ENCODE results near the gene ATP11B. TPM values are rescaled to one million over a fixed set of nuclear protein-coding genes. Genes with fewer than 3 reads are reported as not detected.

ATP11B gene
- total and polyA plus RNA-seq, 10 of the 15 experiments (the other 5 are each of a cell fraction or from before 2014, with no cell fraction given): 10.3 to 66.9 (median 36.7) TPM

- DNase-seq (ENCODE audit: low read depth, low spot score): no peak
- Histone ChIP-seq H3K4me2 (ENCODE audit: control insufficient read depth, insufficient read depth) (no peak overlapping the region), H3K27me3 (replicated peaks in 1 of 2; ENCODE audit: control insufficient read depth in 2 of 2, insufficient read depth in 2 of 2, low read length in 1 of 2) (no peaks in the 10 kb centered on the region; a peak in 2 of 4 replicates), H4K20me1 (ENCODE audit: control insufficient read depth, insufficient read depth) (no peaks in the 10 kb centered on the region), H2AFZ (ENCODE audit: control insufficient read depth, low read depth, low read length) (no peak overlapping the region), H3K4me3 (no peak overlapping the region), H3K9me3 (replicated peaks; ENCODE audit: control insufficient read depth, insufficient read depth, low read length) (peaks cover 5% of the 10 kb centered on the region; the same call in 1 of the 3 replicates), H3K4me1 (ENCODE audit: control insufficient read depth, insufficient read depth, low read length) (peaks cover 6% of the 10 kb centered on the region; the same call in 1 of the 2 replicates), H3K9ac (ENCODE audit: control insufficient read depth, insufficient read depth, low read length) (no peak overlapping the region), H3K36me3 (ENCODE audit: control insufficient read depth in 2 of 2, insufficient read depth in 2 of 2, low read length in 1 of 2) (no peaks in the 10 kb centered on the region), H3K27ac (ENCODE audit: control insufficient read depth, insufficient read depth) (no peak overlapping the region), H3K79me2 (ENCODE audit: control insufficient read depth, insufficient read depth, low read length) (no peaks in the 10 kb centered on the region)
- CTCF ChIA-PET: interaction anchor here (1.3 kb wide), 2 partner anchors 17 to 68 kb away, joined by 3 to 6 read pairs; no protein-coding TSS in a partner anchor
- RAD21 ChIA-PET (ENCODE audit: unreplicated experiment): interaction anchor here (0.8 to 1.9 kb wide), 6 partner anchors 10 to 68 kb away, joined by 3 to 9 read pairs (median 3); no protein-coding TSS in a partner anchor
- ATAC-seq: peak; percentile 66
- intact Hi-C loops (cut with micrococcal nuclease; ENCODE audit: unreplicated experiment): no loop called here
- POLR2A ChIA-PET: interaction anchor here (0.6 to 1.0 kb wide), 3 partner anchors 9 to 997 kb away, joined by 3 to 7 read pairs (median 4); partner anchors contain the start of gene ATP11B
- no TSS peak for BruUV-seq (replicated peaks)
- in situ Hi-C loops (cut with MboI): no loop called here
- WGBS (ENCODE audit: insufficient coverage, insufficient replicate concordance, low lambda C conversion rate, missing lambda C conversion rate): 4% methylated on average over 1 of the region's 1 CpG
- FAIRE-seq: no peak
- SMC1A ChIA-PET (ENCODE audit: uncharacterized antibody, unreplicated experiment): interaction anchor here (0.7 to 3.8 kb wide), 6 partner anchors 9 to 68 kb away, joined by 3 to 17 read pairs (median 4); partner anchors contain the start of gene ATP11B
- peak; percentile 53; the same call in 1 of the 2 replicates for TF ChIP-seq RUNX3 (IDR thresholded peaks at IDR 0.05; ENCODE audit: low read length)
- no peak for TF ChIP-seq GABPA (IDR thresholded peaks at IDR 0.05; ENCODE audit: low read depth)
- no peak for TF ChIP-seq YBX1 (IDR thresholded peaks at IDR 0.05)
- peak; percentile 60; the same call in 1 of the 2 replicates for TF ChIP-seq MLLT1 (IDR thresholded peaks at IDR 0.05)
- peak; percentile 38; the same call in 1 of the 2 replicates for TF ChIP-seq IKZF1 (conservative IDR thresholded peaks at IDR 0.05)
- TF ChIP-seq SMARCA5 (IDR thresholded peaks at IDR 0.05): no peak
- TF ChIP-seq CBX5 (IDR thresholded peaks at IDR 0.05; ENCODE audit: low read depth): no peak
- TF ChIP-seq, protein P1, sequence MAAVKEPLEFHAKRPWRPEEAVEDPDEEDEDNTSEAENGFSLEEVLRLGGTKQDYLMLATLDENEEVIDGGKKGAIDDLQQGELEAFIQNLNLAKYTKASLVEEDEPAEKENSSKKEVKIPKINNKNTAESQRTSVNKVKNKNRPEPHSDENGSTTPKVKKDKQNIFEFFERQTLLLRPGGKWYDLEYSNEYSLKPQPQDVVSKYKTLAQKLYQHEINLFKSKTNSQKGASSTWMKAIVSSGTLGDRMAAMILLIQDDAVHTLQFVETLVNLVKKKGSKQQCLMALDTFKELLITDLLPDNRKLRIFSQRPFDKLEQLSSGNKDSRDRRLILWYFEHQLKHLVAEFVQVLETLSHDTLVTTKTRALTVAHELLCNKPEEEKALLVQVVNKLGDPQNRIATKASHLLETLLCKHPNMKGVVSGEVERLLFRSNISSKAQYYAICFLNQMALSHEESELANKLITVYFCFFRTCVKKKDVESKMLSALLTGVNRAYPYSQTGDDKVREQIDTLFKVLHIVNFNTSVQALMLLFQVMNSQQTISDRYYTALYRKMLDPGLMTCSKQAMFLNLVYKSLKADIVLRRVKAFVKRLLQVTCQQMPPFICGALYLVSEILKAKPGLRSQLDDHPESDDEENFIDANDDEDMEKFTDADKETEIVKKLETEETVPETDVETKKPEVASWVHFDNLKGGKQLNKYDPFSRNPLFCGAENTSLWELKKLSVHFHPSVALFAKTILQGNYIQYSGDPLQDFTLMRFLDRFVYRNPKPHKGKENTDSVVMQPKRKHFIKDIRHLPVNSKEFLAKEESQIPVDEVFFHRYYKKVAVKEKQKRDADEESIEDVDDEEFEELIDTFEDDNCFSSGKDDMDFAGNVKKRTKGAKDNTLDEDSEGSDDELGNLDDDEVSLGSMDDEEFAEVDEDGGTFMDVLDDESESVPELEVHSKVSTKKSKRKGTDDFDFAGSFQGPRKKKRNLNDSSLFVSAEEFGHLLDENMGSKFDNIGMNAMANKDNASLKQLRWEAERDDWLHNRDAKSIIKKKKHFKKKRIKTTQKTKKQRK (IDR thresholded peaks at IDR 0.05; ENCODE audit: low read depth, low read length): no peak
- TF ChIP-seq ZNF217 (IDR thresholded peaks at IDR 0.05): 0 out of 2 replicates have a peak, but pooled peaks have one; percentile 30
- no peak for TF ChIP-seq STAT1 (conservative IDR thresholded peaks at IDR 0.05)
- peak; percentile 89 for TF ChIP-seq MTA2 (IDR thresholded peaks at IDR 0.05; ENCODE audit: low read depth)
- no peak for TF ChIP-seq PRDM15 (CRISPR knock-in tag; IDR thresholded peaks at IDR 0.05)
- no peak for TF ChIP-seq MTA3 (IDR thresholded peaks at IDR 0.05; ENCODE audit: borderline replicate concordance, low read length)
- no peak for TF ChIP-seq LARP7 (IDR thresholded peaks at IDR 0.05)
Measured at GRCh38 chr3:182782149-182782548, 11.2 kb upstream of the ATP11B start.
